Type B pancreatic cell (in vitro differentiated cells): ENCODE data around the gene SPACA6. TPM values are rescaled to one million over a fixed set of nuclear protein-coding genes. Genes with fewer than 3 reads are reported as not detected.

Experiments
- DNase-seq: peaks from one replicate; pipeline ENCODE4 v3.0.0; 2021; ENCODE audit warnings: mixed read lengths; ENCODE audit not compliant: unreplicated experiment; ENCODE audit errors: extremely low spot score
- H3K27ac Mint-ChIP-seq: 2 replicates; pipeline ENCODE4 v1.8.0; 2021; ENCODE audit warnings: mild to moderate bottlenecking, mixed read lengths
- H3K27me3 Mint-ChIP-seq: 2 replicates; pipeline ENCODE4 v1.8.0; 2021; ENCODE audit warnings: mixed read lengths
- H3K36me3 Mint-ChIP-seq: 2 replicates; pipeline ENCODE4 v1.8.0; 2021; ENCODE audit warnings: mixed read lengths
- H3K4me1 Mint-ChIP-seq: one replicate; pipeline ENCODE4 v1.8.0; 2021; ENCODE audit warnings: mixed read lengths; ENCODE audit not compliant: unreplicated experiment
- H3K4me3 Mint-ChIP-seq: 2 replicates; pipeline ENCODE4 v1.8.0; 2021; ENCODE audit warnings: mild to moderate bottlenecking, mixed read lengths
- H3K9me3 Mint-ChIP-seq: 2 replicates; pipeline ENCODE4 v1.8.0; 2021; ENCODE audit warnings: mixed read lengths
- CTCF ChIP-seq: fragments of 200-600 bp; sonication (generic); conservative IDR thresholded peaks from 2 replicates; pipeline ENCODE4 v1.5.0; 2021; ENCODE audit warnings: antibody characterized with exemption, mild to moderate bottlenecking
- total RNA-seq: library from RNA; stranded (reverse); gene quantifications from 2 replicates; pipeline ENCODE4 v1.2.1, GENCODE V29; 2021; ENCODE audit warnings: low replicate concordance

The SPACA6 gene
- total RNA-seq, 1 donor from 2014 or later, result 28.7 TPM

- Mint-ChIP-seq H3K9me3 (peaks cover 5% of the 10 kb centered on the region), H3K27ac (peak overlapping the region; percentile 74), H3K27me3 (peaks cover 31% of the 10 kb centered on the region), H3K4me3 (no peak overlapping the region), H3K4me1 (no peaks in the 10 kb centered on the region), H3K36me3 (peaks cover 4% of the 10 kb centered on the region)
- TF ChIP-seq CTCF, result no peak
- no peak for DNase-seq
These were observed 11.7 kb upstream of the SPACA6 start for GRCh38 chr19:51681286-51681941.

- Mint-ChIP-seq H3K4me3 (no peak overlapping the region), H3K36me3 (peaks cover 4% of the 10 kb centered on the region), H3K9me3 (peaks cover 5% of the 10 kb centered on the region), H3K4me1 (peaks cover 12% of the 10 kb centered on the region), H3K27ac (no peak overlapping the region), H3K27me3 (peaks cover under 1% of the 10 kb centered on the region)
- TF ChIP-seq CTCF, result no peak
- no peak for DNase-seq
These were observed 7.0 kb upstream of the SPACA6 start for GRCh38 chr19:51686171-51686570.

- DNase-seq, result no peak
- Mint-ChIP-seq H3K27me3 (no peaks in the 10 kb centered on the region), H3K9me3 (no peaks in the 10 kb centered on the region), H3K4me1 (peaks cover 24% of the 10 kb centered on the region), H3K36me3 (peaks cover 7% of the 10 kb centered on the region), H3K4me3 (peak overlapping the region; percentile 94), H3K27ac (peak overlapping the region; percentile 88)
- no peak for TF ChIP-seq CTCF
These were observed 5.1 kb upstream of the SPACA6 start for GRCh38 chr19:51687791-51688670.

- TF ChIP-seq CTCF, result no peak
- H3K36me3 Mint-ChIP-seq, result peaks cover 7% of the 10 kb centered on the region
- no peaks in the 10 kb centered on the region for H3K9me3 Mint-ChIP-seq
- DNase-seq, result peak; percentile 90
- H3K4me1 Mint-ChIP-seq, result peaks cover 25% of the 10 kb centered on the region
- no peaks in the 10 kb centered on the region for H3K27me3 Mint-ChIP-seq
- peak overlapping the region; percentile 94 for H3K4me3 Mint-ChIP-seq
- H3K27ac Mint-ChIP-seq, result peak overlapping the region; percentile 88
These were observed 4.2 kb upstream of the SPACA6 start for GRCh38 chr19:51688671-51689571.

GRCh38 chr19:51689751-51690453 lies 3.2 kb upstream of the SPACA6 start:
- peaks cover 12% of the 10 kb centered on the region for H3K36me3 Mint-ChIP-seq
- no peaks in the 10 kb centered on the region for H3K27me3 Mint-ChIP-seq
- peak overlapping the region; percentile 91 for H3K4me3 Mint-ChIP-seq
- peak overlapping the region; percentile 71 for H3K27ac Mint-ChIP-seq
- no peaks in the 10 kb centered on the region for H3K9me3 Mint-ChIP-seq
- peak; percentile 82 for DNase-seq
- TF ChIP-seq CTCF, result no peak
- H3K4me1 Mint-ChIP-seq, result peaks cover 25% of the 10 kb centered on the region
